ENCODE data around the gene XRCC3.

Gene XRCC3

DNA sequence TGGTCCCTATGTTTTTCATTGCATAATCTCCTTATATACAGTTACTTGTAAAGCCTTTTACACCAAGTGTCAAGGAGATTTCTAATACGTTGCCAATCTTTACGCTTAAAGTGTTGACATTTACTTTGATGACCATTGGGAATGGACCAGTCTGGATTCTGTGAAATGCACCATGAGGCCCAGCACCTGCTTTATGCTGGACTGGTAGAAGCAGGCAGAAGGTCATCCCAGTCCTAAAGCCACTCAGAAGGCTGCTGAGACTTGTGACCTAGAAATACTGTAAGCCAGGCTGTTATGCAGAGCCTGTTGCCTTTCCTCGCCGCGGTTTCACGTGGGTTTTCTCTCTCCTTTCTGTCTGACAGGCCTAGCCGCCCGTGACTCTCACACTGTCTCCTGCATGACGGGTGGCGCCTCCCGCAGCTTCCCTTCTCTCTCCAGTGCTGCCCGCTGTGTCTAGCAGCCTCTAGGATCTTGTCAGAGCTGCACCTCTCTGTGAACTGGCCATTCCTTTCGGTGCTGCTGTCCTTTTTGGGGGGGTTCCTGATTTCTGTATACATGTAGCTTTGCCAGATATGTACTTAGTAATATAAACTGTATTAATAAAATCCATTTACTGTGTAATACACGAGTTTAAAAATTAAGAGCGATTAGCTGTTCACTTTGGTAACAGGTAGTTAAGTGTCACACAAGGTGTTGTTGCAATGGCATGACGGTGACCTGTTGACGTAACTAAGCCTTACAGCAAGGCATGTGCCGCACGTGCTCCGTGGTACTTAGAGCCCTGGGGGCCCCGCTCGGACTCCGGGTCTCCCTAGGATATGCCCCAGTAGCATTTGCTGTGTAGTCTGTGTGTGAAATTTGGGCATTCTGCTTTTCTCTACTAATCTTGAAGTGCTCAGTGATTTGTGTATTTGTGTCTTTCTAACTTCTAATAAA is 29.7 kb downstream of the XRCC3 start:
- H3K27ac ChIP-seq (ENCODE audit: insufficient read depth, low read depth, low read length, poor library complexity, severe bottlenecking) = no peak overlapping the region
- H3K27me3 ChIP-seq (ENCODE audit: control insufficient read depth, insufficient read depth, low read length, poor library complexity, severe bottlenecking) = no peaks in the 10 kb centered on the region
- H3K4me3 ChIP-seq (ENCODE audit: insufficient read depth, low read depth, low read length) = no peak overlapping the region
- no peaks in the 10 kb centered on the region for H3K9me3 ChIP-seq (ENCODE audit: control insufficient read depth, low read length)
- no peaks in the 10 kb centered on the region for H3K4me1 ChIP-seq (ENCODE audit: control insufficient read depth, insufficient read depth, low read length)
- peaks cover 32% of the 10 kb centered on the region for H3K36me3 ChIP-seq (ENCODE audit: control insufficient read depth, insufficient read depth, low read length)
- WGBS, 2 experiments = 94% methylated on average over 23 of the region's 23 CpGs

DNA sequence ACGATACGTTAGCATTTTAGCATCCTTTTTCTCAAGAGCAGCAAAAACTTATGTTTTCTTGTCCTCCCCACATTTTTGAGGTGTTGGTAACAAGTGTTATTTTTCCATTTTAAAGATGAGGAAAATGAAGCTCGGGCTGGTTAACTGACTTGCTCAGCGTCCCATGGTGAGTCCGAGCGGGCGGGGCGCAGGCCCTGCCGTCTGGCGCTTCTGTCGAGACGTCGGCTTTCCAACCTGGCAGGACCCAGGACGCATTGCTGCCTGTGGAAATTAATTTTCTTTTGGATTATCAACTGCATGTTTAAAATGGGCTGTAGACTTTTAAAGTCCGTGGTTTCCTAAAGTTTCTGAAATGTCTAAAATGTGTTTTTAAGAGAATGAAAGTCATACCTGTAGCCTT is 30.4 kb downstream of the XRCC3 start:
- H3K4me3 ChIP-seq (ENCODE audit: insufficient read depth, low read depth, low read length) = no peak overlapping the region
- H3K27ac ChIP-seq (ENCODE audit: insufficient read depth, low read depth, low read length, poor library complexity, severe bottlenecking) = no peak overlapping the region
- H3K4me1 ChIP-seq (ENCODE audit: control insufficient read depth, insufficient read depth, low read length) = no peaks in the 10 kb centered on the region
- no peaks in the 10 kb centered on the region for H3K27me3 ChIP-seq (ENCODE audit: control insufficient read depth, insufficient read depth, low read length, poor library complexity, severe bottlenecking)
- 95 to 97% methylated on average over 15 of the region's 15 CpGs for WGBS, 2 experiments
- H3K36me3 ChIP-seq (ENCODE audit: control insufficient read depth, insufficient read depth, low read length) = peaks cover 38% of the 10 kb centered on the region
- H3K9me3 ChIP-seq (ENCODE audit: control insufficient read depth, low read length) = no peaks in the 10 kb centered on the region

DNA sequence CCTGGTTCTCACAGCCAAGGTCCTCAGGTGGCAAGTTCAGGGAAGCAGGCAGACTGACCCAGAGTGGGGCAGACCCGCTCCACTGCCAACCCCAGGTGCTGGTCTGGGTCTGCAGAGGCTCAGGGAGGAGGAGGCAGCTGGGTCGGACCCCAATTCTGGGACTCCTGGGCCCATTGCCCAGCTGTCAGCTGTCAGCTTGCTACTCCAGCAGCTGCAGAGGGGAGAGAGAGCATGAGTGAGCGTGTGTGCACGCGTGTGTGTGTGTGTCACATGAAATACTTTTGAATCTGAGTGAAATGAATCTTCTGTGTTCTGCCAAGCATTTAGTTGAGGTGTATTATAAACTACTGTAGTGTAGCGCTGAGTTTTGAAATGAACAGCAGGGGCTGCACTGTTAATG is 30.8 kb downstream of the XRCC3 start:
- no peaks in the 10 kb centered on the region for H3K4me1 ChIP-seq (ENCODE audit: control insufficient read depth, insufficient read depth, low read length)
- 95 to 97% methylated on average over 6 of the region's 6 CpGs for WGBS, 2 experiments
- H3K27ac ChIP-seq (ENCODE audit: insufficient read depth, low read depth, low read length, poor library complexity, severe bottlenecking) = no peak overlapping the region
- H3K9me3 ChIP-seq (ENCODE audit: control insufficient read depth, low read length) = no peaks in the 10 kb centered on the region
- peaks cover 42% of the 10 kb centered on the region for H3K36me3 ChIP-seq (ENCODE audit: control insufficient read depth, insufficient read depth, low read length)
- H3K27me3 ChIP-seq (ENCODE audit: control insufficient read depth, insufficient read depth, low read length, poor library complexity, severe bottlenecking) = no peaks in the 10 kb centered on the region
- no peak overlapping the region for H3K4me3 ChIP-seq (ENCODE audit: insufficient read depth, low read depth, low read length)

DNA sequence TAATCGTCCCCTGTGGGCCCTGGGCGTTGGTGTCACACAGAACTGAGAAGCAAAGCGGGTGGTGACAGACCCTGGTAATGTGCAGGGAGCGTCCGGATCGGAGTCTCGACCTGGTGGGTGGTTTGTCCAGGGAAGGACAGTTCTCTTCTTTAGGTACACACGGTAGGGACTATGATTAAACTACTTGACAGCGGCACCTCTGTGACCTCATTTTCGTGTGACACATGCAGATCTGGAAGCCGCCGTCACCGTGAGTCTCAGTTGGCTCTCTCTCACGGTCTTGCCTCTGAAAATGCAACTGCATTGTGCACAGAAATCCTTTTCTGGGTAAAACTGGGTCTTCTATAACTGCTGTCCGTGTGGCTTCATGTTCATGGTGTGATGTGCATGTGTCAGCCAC is 32.1 kb downstream of the XRCC3 start:
- H3K27me3 ChIP-seq (ENCODE audit: control insufficient read depth, insufficient read depth, low read length, poor library complexity, severe bottlenecking) = no peaks in the 10 kb centered on the region
- no peaks in the 10 kb centered on the region for H3K4me1 ChIP-seq (ENCODE audit: control insufficient read depth, insufficient read depth, low read length)
- H3K4me3 ChIP-seq (ENCODE audit: insufficient read depth, low read depth, low read length) = no peak overlapping the region
- H3K36me3 ChIP-seq (ENCODE audit: control insufficient read depth, insufficient read depth, low read length) = peaks cover 53% of the 10 kb centered on the region
- no peak overlapping the region for H3K27ac ChIP-seq (ENCODE audit: insufficient read depth, low read depth, low read length, poor library complexity, severe bottlenecking)
- 89 to 90% methylated on average over 15 of the region's 15 CpGs for WGBS, 2 experiments
- H3K9me3 ChIP-seq (ENCODE audit: control insufficient read depth, low read length) = no peaks in the 10 kb centered on the region

DNA sequence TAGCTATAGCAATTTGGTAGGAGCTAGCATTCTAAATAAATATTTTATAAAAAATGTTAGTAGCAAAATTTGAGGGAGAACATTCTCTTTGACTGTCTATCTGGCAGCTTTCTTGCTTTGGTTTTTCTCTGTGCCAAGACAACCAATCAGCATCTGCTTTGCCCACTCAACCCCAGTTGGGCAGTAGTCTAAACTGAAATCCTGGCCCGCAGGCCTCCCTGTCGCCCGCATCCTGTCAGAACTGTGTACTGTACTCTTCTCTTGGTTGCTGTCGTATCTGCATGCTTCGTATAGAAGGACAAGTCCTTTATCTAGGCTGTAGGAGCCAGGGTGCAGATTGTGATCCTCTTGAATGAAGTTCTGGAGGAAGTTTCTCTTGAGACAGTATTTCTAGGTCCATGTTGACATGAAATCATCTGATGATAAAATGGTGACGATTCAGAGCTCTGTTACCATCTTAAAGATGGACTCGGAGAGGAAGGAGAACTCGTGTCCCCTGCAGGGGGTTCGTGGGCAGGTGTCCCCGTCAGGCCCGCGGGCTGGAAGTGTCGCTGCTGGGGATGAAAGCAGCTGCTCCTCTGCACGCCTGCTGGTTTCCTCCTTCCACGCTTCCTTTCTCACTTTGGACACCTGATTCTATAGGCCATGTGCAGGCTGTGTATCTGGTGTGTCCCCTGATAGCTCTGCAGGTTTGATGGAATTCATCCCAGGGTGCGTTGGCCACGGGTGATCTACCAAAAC is 34.6 kb downstream of the XRCC3 start:
- no peaks in the 10 kb centered on the region for H3K9me3 ChIP-seq (ENCODE audit: control insufficient read depth, low read length)
- H3K36me3 ChIP-seq (ENCODE audit: control insufficient read depth, insufficient read depth, low read length) = peaks cover 66% of the 10 kb centered on the region
- H3K27ac ChIP-seq (ENCODE audit: insufficient read depth, low read depth, low read length, poor library complexity, severe bottlenecking) = no peak overlapping the region
- WGBS, 2 experiments = 94 to 95% methylated on average over 17 of the region's 17 CpGs
- H3K4me3 ChIP-seq (ENCODE audit: insufficient read depth, low read depth, low read length) = no peak overlapping the region
- H3K27me3 ChIP-seq (ENCODE audit: control insufficient read depth, insufficient read depth, low read length, poor library complexity, severe bottlenecking) = no peaks in the 10 kb centered on the region
- no peaks in the 10 kb centered on the region for H3K4me1 ChIP-seq (ENCODE audit: control insufficient read depth, insufficient read depth, low read length)

DNA sequence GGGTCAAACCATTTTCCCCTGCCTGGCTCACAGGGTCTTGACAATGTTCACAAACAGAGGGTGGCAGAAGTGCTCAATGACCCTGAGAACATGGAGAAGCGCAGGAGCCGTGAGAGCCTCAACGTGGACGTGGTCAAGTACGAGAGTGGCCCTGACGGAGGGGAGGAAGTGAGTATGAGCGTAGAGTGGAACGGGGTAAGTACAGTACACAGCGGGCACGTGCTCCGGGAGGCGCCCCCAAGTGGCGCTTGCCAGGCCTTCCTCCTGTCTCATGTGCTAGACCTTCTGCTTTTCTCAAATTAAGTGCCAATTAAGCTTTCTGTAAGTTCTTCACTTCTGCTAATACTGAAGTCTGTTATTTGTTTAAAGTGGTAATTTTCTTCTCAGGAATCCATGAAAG is 35.9 kb downstream of the XRCC3 start:
- H3K9me3 ChIP-seq (ENCODE audit: control insufficient read depth, low read length) = no peaks in the 10 kb centered on the region
- 88 to 91% methylated on average over 13 of the region's 13 CpGs for WGBS, 2 experiments
- peaks cover 62% of the 10 kb centered on the region for H3K36me3 ChIP-seq (ENCODE audit: control insufficient read depth, insufficient read depth, low read length)
- H3K27me3 ChIP-seq (ENCODE audit: control insufficient read depth, insufficient read depth, low read length, poor library complexity, severe bottlenecking) = no peaks in the 10 kb centered on the region
- H3K4me1 ChIP-seq (ENCODE audit: control insufficient read depth, insufficient read depth, low read length) = no peaks in the 10 kb centered on the region
- H3K4me3 ChIP-seq (ENCODE audit: insufficient read depth, low read depth, low read length) = no peak overlapping the region
- no peak overlapping the region for H3K27ac ChIP-seq (ENCODE audit: insufficient read depth, low read depth, low read length, poor library complexity, severe bottlenecking)

DNA sequence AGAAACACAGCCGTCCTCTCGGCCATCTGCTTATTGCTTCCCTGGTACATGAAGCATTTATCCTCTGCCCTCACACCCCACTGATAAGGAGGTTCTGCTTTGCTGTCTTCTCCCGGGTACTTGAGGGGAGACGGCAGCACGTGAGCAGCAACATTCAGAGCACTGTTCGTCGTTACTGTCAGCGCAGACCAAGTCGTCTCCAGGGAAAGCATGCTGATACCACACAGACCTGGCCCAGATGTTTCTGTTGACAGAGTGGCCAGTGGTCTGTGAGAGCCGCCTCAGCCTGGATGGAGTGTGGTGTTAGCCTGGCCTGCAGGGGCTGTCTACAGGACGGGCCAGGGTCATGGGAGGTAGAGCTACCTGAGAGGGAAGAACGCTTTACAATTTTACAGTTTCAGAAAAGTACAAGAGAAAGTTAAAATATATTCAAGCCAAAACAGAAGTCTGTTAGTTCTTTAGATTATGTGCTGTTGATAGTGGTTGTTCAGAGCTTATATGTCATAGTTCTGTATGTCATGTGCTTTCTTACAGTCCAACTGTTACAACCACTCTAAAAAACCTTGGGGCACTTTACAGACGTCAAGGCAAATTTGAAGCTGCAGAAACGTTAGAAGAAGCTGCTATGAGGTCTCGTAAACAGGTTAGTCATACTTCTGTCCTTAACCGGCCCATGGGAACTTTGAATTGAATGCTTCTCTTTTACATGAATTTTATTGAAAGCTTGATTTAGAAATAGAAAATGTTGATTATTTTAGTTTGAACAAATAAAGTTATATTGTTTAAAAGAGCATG is 38.2 kb downstream of the XRCC3 start:
- Histone ChIP-seq H3K9me3 (ENCODE audit: control insufficient read depth, low read length) (no peaks in the 10 kb centered on the region), H3K27me3 (ENCODE audit: control insufficient read depth, insufficient read depth, low read length, poor library complexity, severe bottlenecking) (no peaks in the 10 kb centered on the region), H3K27ac (ENCODE audit: insufficient read depth, low read depth, low read length, poor library complexity, severe bottlenecking) (no peak overlapping the region)

DNA sequence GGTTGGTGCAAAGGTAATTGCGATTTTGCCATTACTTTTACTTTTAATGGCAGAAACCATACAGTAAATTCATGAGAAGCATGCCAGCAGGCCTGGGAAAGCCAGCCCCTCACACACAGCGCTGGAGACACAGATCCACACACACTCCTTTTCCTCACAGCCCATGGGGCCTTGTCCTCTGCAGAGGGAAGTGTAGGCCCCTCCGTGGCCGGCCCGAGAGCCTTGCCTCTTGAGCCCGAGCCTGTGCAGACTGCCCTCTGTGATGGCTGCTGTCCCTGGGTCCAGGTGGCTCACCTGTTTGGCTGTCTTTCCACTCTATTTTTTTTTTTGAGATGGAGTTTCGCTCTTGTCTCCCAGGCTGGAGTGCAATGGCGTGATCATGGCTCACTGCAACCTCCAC is 39.3 kb downstream of the XRCC3 start:
- Histone ChIP-seq H3K4me3 (ENCODE audit: insufficient read depth, low read depth, low read length) (no peak overlapping the region), H3K4me1 (ENCODE audit: control insufficient read depth, insufficient read depth, low read length) (no peaks in the 10 kb centered on the region), H3K27ac (ENCODE audit: insufficient read depth, low read depth, low read length, poor library complexity, severe bottlenecking) (no peak overlapping the region), H3K27me3 (ENCODE audit: control insufficient read depth, insufficient read depth, low read length, poor library complexity, severe bottlenecking) (no peaks in the 10 kb centered on the region), H3K9me3 (ENCODE audit: control insufficient read depth, low read length) (no peaks in the 10 kb centered on the region), H3K36me3 (ENCODE audit: control insufficient read depth, insufficient read depth, low read length) (peaks cover 63% of the 10 kb centered on the region)
- WGBS, 2 experiments = 95 to 97% methylated on average over 8 of the region's 8 CpGs

More for the DNA sequence above, 38.2 kb downstream of the XRCC3 start:
- Histone ChIP-seq H3K36me3 (ENCODE audit: control insufficient read depth, insufficient read depth, low read length) (peaks cover 57% of the 10 kb centered on the region), H3K4me1 (ENCODE audit: control insufficient read depth, insufficient read depth, low read length) (no peaks in the 10 kb centered on the region), H3K4me3 (ENCODE audit: insufficient read depth, low read depth, low read length) (no peak overlapping the region)
- 93 to 95% methylated on average over 16 of the region's 16 CpGs for WGBS, 2 experiments

DNA sequence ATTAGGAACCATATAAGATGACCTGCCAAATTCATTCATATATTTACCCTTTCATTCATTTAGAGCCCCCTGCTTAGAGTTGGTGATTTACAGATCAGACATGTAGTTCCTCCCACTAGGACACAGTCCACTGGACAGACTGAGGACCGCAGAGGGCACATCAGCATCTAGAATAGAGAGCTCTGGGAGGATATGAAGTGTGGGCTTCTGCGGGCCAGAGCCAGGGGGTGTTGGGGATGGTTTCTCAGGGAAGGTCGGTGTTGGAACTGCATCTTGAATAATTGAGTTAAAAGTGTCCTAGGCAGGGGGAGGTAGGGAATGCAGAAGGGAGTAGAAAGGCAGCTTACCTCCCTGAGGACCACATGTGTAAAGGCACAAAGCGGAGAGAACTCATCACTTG is 43.3 kb downstream of the XRCC3 start:
- Histone ChIP-seq H3K36me3 (ENCODE audit: control insufficient read depth, insufficient read depth, low read length) (peaks cover 43% of the 10 kb centered on the region), H3K4me3 (ENCODE audit: insufficient read depth, low read depth, low read length) (no peak overlapping the region), H3K9me3 (ENCODE audit: control insufficient read depth, low read length) (no peaks in the 10 kb centered on the region), H3K4me1 (ENCODE audit: control insufficient read depth, insufficient read depth, low read length) (no peaks in the 10 kb centered on the region), H3K27ac (ENCODE audit: insufficient read depth, low read depth, low read length, poor library complexity, severe bottlenecking) (no peak overlapping the region), H3K27me3 (ENCODE audit: control insufficient read depth, insufficient read depth, low read length, poor library complexity, severe bottlenecking) (no peaks in the 10 kb centered on the region)
- WGBS, 2 experiments = 95% methylated on average over 4 of the region's 4 CpGs

DNA sequence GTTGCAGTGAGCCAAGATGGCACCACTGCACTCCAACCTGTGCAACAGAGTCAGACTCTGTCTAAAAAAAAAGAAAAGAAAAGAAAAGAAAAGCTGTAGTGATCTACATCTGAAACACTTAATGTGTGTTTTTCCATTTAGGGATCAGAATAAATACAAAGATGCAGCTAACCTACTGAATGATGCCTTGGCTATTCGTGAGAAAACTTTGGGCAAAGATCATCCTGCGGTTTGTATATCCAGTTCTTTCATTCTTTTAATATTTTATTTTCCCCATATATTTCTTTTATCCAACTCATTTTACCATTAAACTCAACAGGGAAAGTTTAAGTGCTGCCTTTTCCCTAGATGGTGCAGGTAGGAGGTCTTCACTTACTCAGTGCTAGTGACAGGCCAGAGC is 45.9 kb downstream of the XRCC3 start:
- Histone ChIP-seq H3K27me3 (ENCODE audit: control insufficient read depth, insufficient read depth, low read length, poor library complexity, severe bottlenecking) (no peaks in the 10 kb centered on the region), H3K36me3 (ENCODE audit: control insufficient read depth, insufficient read depth, low read length) (peaks cover 30% of the 10 kb centered on the region), H3K4me1 (ENCODE audit: control insufficient read depth, insufficient read depth, low read length) (no peaks in the 10 kb centered on the region), H3K9me3 (ENCODE audit: control insufficient read depth, low read length) (no peaks in the 10 kb centered on the region), H3K4me3 (ENCODE audit: insufficient read depth, low read depth, low read length) (no peak overlapping the region), H3K27ac (ENCODE audit: insufficient read depth, low read depth, low read length, poor library complexity, severe bottlenecking) (no peak overlapping the region)
- WGBS, 2 experiments = 96% methylated on average over 2 of the region's 2 CpGs

All from ectodermal cell (in vitro differentiated cells).